GM23248 (cell line): Measurements from ENCODE around the gene DENND5A.

ENCODE experiments used
- EZH2 ChIP-seq: fragments of 200-600 bp; sonication (generic); IDR thresholded peaks from 2 replicates; pipeline ENCODE4 v1.6.1; 2018; ENCODE audit warnings: antibody characterized with exemption, mild to moderate bottlenecking; ENCODE audit not compliant: insufficient read depth, poor library complexity, severe bottlenecking
- EZH2phosphoT487 ChIP-seq: fragments of 200-600 bp; sonication (generic); IDR thresholded peaks from 2 replicates; pipeline ENCODE4 v1.6.1; 2018; ENCODE audit warnings: antibody characterized with exemption, moderate library complexity, mild to moderate bottlenecking, low read depth; ENCODE audit not compliant: insufficient read depth

DNA sequence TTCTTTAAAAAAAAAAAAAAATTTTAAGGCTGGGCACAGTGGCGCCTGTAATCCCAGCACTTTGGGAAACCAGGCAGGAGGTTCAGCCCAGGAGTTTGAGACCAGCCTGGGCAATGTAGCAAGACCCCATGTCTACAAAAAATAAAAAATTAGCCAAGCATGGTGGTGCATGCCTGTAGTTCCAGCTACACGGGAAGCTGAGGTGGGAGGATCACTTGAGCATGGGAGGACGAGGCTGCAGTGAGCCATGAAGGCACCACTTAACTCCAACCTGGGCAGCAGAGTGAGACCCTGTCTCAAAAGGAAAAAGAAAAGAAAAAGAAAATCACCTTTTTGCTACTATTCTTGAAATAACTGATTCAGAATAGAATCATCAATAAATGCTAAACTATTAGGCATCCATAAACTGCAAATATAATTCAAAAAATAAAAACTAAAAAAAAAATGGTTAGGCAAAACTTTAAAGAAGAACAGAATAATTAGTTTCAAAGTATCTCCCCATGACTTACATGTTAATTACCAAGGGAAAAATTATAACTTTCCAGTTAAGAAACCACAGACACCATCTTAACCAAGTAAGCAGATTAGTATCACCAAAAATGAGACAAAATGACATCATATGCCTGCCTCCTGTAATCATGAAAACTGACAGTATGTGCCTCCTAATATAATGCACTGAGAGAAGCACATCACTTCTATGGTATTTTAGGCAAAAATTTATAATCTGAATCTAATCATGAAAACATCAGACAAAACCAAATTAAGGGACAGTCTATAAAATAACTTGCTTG is 63.6 kb downstream of the DENND5A start:
- TF ChIP-seq EZH2, result no peak
- TF ChIP-seq EZH2phosphoT487, result no peak
